ENCODE measurements around the gene DNHD1. TPM values are rescaled to one million over a fixed set of nuclear protein-coding genes. Genes with fewer than 3 reads are reported as not detected.
"Not testable (repeated sequence)": the region's sequence is repeated elsewhere in the genome, so short reads cannot be mapped to it uniquely, and the experiment has no call there.

Gene DNHD1
- total RNA-seq, 1 donor from 2014 or later, result 8.2 TPM

DNA sequence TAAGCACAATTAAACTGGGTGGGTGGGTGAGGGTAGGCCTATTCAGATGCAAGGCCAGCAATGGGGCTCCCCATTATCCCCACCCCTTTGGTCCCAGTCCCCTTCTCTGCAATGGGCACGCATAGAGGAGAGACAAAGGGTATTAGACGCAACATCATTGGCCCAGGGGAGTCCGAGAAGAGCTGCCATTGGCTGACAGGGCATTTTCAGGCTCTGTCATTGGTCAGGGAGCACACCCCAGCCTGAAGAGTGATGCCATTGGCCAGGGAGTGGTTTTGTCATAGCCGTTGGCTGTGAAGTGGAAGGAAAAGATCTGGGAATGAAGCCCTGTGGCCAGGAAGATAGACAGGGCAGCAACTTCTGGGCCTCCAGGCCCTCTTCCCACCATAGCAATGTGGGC, 20.5 kb upstream of the DNHD1 start:
- DNase-seq (ENCODE audit: low spot score), result no peak
- intact Hi-C loops (cut with DNase I), result loop anchor here (10.0 kb wide), 1 partner anchor 242 kb away; the partner anchor contains the start of genes CNGA4 and FHIP1B

DNA sequence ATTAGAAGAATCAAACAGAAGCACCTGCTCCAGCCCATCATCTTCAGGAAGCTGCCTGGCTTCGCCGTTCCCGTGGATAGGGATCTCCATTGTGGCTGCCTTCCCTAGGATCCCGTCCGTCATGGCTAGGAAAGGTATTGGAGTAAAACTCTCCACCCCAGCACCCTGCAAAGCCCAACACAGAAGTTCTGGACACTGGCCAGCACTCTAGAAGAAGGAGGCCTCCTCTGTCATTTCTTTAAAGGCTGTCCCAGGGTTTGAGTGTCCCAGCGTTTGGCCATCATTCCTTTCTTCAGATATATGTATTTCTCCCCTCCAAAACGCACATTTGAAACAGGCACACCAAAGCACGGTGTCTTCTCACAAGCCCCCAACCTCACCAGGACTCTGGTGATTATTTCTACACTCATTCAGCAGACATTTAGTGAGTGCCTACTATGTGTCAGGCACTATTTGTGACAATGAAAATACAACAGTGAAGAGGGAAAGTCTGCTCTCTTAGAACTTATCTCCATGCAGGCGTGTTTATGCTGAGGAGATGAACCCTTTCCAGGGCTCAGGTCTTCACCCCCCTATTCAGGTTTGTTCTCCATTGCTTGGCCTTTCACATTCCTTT, 16.7 kb upstream of the DNHD1 start:
- DNase-seq (ENCODE audit: low spot score), result no peak
- intact Hi-C loops (cut with DNase I), result loop anchor here (5.0 kb wide), 2 partner anchors 122 to 202 kb away; partner anchors contain the start of genes ILK, MRPL17 and RRP8

DNA sequence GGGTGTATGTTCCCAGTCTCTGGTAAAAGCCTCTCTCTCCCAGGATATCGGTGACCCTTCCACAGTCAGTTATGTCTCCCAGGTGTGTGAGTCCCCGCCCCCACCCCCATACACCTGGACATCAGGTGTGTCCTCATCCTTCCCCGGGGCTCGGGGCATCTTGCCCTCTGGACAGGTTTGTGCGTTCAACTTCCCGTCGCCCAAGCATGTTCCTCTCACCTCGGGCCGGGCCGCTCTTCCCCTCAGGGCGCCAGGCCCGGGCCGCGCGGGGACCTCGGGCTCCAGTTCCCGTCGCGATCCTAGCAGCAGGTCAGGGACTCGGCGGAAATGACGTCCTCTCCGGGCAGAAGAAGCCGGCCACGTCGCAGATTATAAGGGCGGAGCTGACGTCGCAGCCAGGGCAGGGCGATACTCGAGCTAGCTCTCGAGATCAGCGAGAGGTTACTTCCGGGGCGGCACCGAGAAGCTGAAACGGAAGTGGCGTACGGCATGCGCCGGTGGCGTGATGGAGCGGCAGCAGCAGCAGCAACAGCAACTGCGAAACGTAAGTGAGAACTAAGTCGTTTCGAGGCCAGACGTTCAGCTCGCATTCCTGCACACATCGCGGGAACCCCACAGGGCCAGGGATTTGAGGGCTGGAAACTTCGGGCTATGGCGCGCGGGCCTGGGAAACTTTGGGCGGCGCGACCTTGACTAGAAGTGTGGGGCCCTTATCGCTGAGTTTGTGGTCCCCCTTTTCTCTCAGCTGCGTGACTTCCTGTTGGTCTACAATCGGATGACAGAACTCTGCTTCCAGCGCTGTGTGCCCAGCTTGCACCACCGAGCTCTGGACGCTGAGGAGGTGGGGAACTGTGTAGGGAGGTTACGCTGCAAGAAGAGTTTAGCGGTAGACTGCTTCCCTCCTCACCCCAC, 15.8 kb upstream of the DNHD1 start, which contains the start of the genes ARFIP2 and TIMM10B:
TSS of gene ARFIP2 (minus strand) at position 320 of the 912 bp plus-strand sequence. CDS start 910 bp downstream, outside the sequence.
TSS of gene TIMM10B (plus strand) at position 490 of the 912 bp plus-strand sequence. CDS start at position 506, 16 bp downstream.
- intact Hi-C loops (cut with DNase I), result loop anchor here (5.0 kb wide), 2 partner anchors 121 to 201 kb away; partner anchors contain the start of genes ILK, MRPL17 and RRP8
- peak; percentile 100 for DNase-seq (ENCODE audit: low spot score)

DNA sequence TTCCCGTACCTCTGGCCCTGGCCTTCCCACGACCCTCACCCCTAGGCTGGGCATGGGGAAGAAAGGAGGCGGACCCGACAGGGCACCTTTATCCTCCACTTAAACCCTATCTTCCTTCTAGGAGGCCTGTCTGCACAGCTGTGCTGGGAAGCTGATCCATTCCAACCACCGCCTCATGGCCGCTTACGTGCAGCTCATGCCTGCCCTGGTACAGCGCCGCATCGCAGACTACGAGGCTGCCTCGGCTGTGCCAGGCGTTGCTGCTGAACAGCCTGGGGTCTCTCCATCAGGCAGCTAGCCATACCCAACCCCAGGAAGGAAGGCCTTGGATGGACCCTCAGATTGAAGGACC, 15.2 kb upstream of the DNHD1 start:
- DNase-seq (ENCODE audit: low spot score), result no peak
- intact Hi-C loops (cut with DNase I), result loop anchor here (5.0 kb wide), 2 partner anchors 120 to 200 kb away; partner anchors contain the start of genes ILK, MRPL17 and RRP8

DNA sequence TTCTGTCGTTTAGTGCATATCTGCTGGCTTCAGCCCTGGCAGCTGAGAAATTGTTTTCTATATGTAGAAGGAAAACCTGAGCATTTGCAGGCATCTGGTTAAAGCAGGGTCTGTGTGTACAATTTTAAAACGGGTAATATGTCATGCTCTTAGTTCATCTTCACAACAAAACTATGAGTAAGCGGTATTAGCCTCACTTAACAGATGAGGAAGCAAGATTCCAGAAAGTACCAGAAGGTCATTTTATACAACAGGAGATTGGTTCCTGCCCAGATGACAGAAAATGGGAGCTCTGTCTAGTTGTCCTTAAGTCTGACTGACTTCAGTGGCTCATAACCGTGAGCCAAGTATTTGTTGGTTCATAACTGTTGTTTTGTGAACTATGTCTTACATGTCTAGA, 14.6 kb upstream of the DNHD1 start:
- intact Hi-C loops (cut with DNase I), result loop anchor here (5.0 kb wide), 2 partner anchors 120 to 200 kb away; partner anchors contain the start of genes ILK, MRPL17 and RRP8
- DNase-seq (ENCODE audit: low spot score), result no peak

DNA sequence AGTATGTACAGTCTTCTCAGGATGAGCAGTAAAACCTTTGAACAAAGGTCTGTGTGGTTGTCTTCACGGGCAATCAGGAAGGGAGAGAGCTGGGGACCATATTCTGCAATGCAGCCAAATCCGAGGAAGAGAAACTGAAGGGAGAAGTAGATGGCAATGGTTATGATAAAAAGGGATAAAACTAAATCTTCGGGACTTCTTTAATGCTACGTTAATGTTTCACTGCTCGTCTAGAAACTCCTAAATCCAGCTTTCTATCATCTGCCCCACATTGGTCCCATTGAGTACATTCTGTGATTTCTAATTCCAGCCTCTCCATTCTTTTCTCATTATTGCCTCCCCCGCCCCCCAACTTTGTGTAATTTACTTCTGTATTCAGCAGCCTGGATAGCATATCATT, 14.1 kb upstream of the DNHD1 start:
- intact Hi-C loops (cut with DNase I), result loop anchor here (5.0 kb wide), 2 partner anchors 119 to 199 kb away; partner anchors contain the start of genes ILK, MRPL17 and RRP8
- no peak for DNase-seq (ENCODE audit: low spot score)

DNA sequence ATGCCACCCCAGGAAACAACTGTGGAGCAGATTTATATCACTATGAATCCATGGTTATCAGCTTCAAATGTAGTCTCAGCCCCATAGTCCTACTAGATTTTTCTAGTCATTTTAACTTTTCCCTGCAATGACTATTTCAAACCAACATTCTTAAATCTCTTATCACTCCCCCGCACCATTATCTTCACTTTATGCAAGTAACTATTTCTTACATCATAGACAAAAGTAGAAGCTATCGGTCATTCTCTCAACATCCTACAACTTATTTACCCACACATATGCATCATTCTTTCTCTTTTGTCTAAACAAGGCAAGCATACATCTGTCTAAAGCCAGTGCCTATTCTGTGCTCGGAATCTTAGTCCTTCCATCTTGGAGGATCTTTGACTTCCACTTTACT, 11.4 kb upstream of the DNHD1 start:
- intact Hi-C loops (cut with DNase I), result no loop called here

DNA sequence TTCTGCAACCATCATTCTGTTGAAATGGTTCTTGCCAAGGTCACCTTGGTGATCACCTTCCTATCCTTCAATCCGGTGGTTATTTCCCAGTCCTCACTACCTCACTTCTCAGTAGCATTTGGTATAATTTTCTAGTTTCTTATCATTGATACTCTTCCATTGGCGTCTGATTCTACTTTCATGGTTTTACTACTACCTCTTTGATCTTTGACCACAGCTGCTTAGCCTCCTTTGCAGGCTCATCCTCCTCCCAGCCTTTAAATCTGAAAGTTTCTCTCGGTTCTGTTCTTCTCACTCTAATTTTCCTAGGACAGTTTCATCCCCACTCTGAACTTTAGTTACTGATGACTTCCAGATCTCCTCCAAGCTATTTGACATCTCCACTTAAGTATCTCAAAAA, 10.8 kb upstream of the DNHD1 start:
- no peak for DNase-seq (ENCODE audit: low spot score)
- intact Hi-C loops (cut with DNase I), result no loop called here

More for the DNA sequence above, 11.4 kb upstream of the DNHD1 start:
- no peak for DNase-seq (ENCODE audit: low spot score)

DNA sequence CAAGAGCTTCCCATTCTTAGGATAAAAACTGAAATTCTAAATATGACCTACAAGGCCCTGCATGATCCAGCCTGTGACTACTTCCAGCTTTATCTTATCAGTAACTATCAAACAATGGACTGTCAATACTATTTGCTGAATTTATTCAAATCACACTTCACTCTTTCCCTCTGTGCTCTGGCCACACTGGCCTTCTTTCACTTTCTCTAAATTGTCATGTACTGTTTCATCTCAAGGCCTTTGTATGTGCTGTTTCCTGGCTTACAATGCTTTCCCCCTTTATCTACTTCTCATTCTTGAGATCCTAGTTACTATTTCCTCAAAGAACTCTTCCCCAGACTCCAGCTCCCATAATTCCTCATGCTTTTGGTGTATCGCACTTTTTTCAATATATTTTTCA, 10.1 kb upstream of the DNHD1 start:
- no peak for DNase-seq (ENCODE audit: low spot score)
- intact Hi-C loops (cut with DNase I), result no loop called here

DNA sequence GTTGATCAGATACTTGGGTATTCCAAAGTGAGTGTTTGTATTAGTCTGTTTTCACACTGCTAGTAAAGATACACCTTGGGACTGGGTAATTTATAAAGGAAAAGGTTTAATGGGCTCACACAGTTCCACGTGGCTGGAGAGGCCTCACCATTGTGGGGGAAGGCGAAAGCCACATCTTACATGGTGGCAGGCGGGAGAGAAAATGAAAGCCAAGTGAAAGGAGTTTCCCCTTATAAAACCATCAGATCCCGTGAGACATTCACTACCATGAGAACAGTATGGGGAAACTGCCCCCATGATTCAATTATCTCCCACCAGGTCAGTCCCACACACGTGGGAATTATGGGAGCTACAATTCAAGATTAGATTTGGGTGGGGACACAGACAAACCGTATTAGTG, 8.7 kb upstream of the DNHD1 start:
- intact Hi-C loops (cut with DNase I), result no loop called here
- no peak for DNase-seq (ENCODE audit: low spot score)

DNA sequence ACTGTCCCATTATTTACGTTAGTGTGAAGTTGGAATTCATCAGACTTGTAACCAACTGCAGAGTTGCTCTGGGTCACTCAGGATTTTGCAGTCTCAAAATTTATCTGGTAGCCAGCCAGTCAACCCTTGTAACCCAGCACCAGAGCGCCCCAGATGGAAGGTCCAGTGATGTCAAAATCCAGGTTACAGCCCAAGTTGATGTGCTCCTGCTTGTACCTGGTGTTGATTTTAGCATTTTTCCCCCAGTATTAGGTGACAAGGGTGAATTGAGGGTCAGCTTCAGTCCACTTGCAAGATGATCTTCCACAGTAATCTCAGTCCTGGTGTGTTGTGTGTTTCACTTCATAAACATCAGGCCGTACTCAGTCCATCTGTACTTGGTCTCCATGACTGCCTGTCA, 8.3 kb upstream of the DNHD1 start:
- intact Hi-C loops (cut with DNase I), result no loop called here
- DNase-seq (ENCODE audit: low spot score), result no peak

DNA sequence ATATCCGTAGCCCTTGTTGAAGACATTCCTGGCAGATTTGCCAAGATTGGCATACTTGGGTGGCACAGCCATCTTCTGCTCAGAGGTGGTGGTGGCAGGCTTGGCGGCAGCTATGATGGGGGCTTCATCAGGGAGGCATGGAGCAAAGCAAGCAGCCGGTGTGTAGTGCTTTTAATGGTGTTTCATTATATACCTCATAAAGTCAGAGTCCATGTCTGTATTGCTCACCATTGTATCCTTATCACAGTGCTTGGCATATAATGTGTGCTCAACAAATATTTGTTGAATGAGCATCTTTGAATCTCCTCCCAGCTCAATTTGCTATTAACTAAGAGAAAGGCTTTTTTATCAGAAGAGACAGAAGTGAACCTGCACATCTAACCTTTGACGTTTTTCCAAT, 7.8 kb upstream of the DNHD1 start:
- intact Hi-C loops (cut with DNase I), result no loop called here
- DNase-seq (ENCODE audit: low spot score), result no peak

DNA sequence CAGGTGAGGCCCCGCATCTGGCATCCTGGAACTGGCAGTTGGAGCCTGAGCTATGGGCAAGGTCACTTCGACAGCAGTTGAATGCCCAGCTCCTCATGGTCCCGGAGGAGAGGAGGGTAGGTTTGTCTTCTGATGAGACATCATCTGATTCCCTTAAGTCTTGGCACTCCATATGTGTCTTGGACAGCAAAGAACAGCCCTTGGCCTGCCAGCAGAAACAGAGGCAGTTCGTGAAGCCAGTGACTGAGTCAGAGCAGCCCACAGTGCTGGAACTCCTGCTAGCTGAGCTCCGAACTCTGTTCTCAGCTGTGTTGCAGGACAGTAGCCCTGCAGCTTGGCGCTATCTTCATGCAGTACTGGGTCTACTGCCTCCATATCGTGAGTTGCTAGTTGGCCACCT, 1.0 kb downstream of the DNHD1 start:
- DNase-seq (ENCODE audit: low spot score), result no peak
- intact Hi-C loops (cut with DNase I), result no loop called here

DNA sequence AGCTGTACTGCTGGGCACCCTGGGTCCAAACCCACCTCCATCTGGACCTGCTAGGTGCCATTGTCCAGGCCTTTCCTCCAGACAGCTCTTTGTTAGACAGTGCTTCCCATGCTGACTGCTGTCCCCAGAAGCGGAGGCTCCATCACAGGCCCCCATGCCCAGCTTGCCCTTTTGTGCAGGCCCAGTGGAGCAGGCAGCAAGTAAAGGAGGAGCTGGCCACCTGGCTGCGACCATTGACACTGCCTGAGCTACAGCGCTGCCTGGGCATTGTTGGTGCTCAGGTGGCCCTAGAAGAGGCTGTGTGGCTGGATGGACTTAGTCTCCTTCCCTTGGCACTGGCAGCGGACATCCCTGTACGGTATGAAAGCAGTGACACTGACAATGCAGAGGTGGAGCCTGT, 1.5 kb downstream of the DNHD1 start:
- DNase-seq (ENCODE audit: low spot score), result no peak
- intact Hi-C loops (cut with DNase I), result no loop called here

DNA sequence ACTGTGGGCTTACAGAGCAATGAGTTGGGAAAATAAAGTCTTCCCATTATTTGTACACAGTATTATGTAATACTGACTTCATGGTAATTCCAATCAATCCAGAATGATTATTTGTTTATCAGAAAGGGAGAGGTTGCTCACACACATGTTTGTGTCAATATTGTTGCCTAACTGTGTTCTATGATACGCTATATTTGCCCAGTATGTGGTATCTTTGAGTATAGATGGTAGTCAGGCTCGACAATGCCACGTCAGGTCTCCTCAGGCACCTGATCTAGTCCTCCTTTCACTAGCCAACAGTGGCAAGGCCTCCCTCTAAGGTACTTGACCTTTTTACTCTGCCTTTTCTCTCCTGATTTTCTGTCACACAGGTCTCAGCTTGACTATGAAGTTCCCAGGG, 5.3 kb downstream of the DNHD1 start:
- DNase-seq (ENCODE audit: low spot score), result no peak
- intact Hi-C loops (cut with DNase I), result loop anchor here (5.0 kb wide), 1 partner anchor 115 kb away; no protein-coding TSS in a partner anchor

DNA sequence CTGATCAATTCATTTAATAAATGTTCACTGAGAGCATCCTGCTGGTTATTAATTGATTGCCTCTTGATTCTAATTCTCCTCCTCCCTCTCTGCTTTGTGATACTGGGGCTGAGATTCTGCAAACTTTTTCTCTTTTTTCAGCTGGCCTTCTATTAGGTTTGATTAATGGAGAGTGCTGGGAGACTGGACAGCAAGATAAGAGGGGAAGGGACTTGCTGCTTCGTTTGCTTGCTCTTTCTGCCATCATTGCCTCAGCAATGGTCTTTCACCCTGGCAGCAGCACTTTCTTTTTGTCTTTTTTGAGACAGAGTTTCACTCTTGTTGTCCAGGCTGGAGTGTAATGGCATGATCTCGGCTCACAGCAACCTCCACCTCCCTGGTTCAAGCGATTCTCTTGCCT, 7.1 kb downstream of the DNHD1 start:
- no peak for DNase-seq (ENCODE audit: low spot score)
- intact Hi-C loops (cut with DNase I), result loop anchor here (5.0 kb wide), 1 partner anchor 117 kb away; no protein-coding TSS in a partner anchor

DNA sequence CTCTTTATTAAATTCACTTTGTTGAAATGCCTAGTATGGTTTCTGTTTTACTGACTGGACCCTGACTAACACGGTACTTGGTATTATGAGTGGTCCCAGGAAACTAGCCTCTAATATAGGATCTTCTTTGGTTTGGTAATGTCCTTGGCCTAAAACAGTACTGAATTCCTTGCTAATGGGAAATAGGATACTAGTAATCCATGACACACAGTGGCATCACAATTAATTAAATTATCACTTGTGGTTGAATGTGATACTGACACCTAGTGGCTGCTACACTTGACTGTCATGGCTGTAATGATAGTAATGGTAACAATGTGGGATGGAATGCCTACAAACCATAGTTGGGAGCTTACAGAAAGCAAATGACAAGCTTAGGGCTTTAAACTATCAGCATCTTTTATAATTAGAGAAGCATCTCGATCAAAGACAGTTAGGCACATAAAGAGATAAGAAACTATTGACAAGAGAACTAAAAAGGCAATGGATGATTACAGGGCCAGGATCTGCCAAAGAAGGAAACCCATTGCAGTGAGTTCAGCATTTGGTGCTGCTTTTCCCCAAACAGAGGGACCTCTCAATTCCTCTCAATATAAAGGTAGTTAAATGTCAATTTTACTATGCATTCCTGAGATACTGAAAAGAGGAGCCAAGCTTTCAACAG, 8.6 kb downstream of the DNHD1 start:
- intact Hi-C loops (cut with DNase I), result no loop called here
- DNase-seq (ENCODE audit: low spot score), result no peak

DNA sequence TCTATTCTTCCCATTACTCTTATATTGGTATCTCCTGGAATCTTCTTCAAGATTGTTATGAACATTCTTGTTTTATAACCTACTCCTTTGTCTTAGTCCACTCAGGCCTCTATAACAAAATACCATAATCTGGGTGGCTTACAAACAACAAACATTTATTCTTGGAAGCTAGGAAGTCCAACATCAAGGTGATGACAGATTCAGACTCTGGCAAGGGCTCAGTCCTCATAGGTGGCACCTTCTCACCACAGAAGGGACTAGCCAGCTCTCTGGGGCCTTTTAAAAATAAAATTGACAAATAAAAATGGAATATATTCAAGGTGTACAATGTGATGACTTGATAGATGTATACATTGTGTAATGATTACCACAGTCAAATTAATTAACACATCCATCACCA, 19.8 kb downstream of the DNHD1 start:
- intact Hi-C loops (cut with DNase I), result no loop called here
- DNase-seq (ENCODE audit: low spot score), result no peak

DNA sequence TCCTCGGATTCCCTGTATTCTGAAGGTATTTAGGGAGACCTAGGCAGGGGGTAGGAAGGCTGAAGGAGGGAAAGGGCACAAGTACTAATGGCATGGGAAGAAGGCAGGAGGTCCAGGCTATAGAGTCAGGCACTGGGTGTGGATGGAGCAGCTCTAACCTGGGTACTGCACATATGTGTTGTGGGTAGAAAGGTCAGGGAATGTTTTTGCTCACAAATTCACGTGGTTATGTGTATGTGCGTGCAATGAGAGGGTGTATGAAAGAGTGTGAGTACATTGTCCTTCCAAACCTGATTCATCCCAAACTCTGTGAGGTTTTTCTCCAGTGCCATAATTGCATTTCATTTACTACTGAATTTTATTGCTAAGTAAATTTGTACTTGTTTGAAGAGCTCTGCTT, 23.2 kb downstream of the DNHD1 start:
- no peak for DNase-seq (ENCODE audit: low spot score)
- intact Hi-C loops (cut with DNase I), result no loop called here

DNA sequence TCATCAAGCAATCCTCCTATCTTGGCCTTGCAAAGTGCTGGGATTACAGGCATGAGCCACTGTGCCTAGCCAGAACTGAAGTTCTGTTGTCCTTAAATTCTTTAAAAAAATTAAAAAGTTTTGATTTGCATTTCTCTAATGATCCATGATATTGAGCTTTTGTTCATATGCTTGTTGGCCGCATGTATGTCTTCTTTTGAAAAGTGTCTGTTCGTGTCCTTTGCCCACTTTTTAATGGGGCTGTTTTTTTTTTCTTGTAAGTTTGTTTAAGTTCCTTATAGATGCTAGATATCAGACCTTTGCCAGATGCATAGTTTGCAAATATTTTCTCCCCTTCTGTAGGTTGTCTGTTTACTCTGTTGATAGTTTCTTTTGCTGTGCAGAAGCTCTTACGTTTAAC, 24.9 kb downstream of the DNHD1 start:
- intact Hi-C loops (cut with DNase I); DNase-seq (ENCODE audit: low spot score): not testable (repeated sequence)

All from cardiac septum (tissue), 1 donor.